HepG2 (cell line): ENCODE data around the gene MED13L. TPM values are rescaled to one million over a fixed set of nuclear protein-coding genes. Genes with fewer than 3 reads are reported as not detected.

Experiments
- ATAC-seq: fragments of 200-7000 bp; cut with Tn5 transposase; 3 replicates; pipeline ENCODE4 v1.9.1; 2020; ENCODE audit warnings: mild to moderate bottlenecking, moderate library complexity
- BruUV-seq: library from RNA; stranded (reverse); fragments of 400-500 nt; replicated peaks from 2 replicates; lab custom pipeline; 2021; lab: Mats Ljungman, UMichigan
- CTCF ChIA-PET: fragments of 300-600 bp; formaldehyde crosslinking; extraction: SDS; loops from one replicate; lab custom pipeline; 2021; ENCODE audit warnings: low total read pairs, inconsistent platforms, low intra/inter-chr PET ratio; lab: Yijun Ruan, JAX
- POLR2A ChIA-PET: fragments of 350-600 bp; sonication (Branson Sonifier 250); formaldehyde crosslinking; loops from one replicate; lab custom pipeline; 2020; ENCODE audit warnings: antibody characterized with exemption, inconsistent platforms; lab: Yijun Ruan, JAX
- DNase-seq: peaks from one replicate; pipeline ENCODE4 v3.0.0-alpha.2; 2015; ENCODE audit warnings: low spot score
- FAIRE-seq: peaks from 3 replicates; lab custom pipeline; 2011; peaks lifted over from hg19 to GRCh38; lab: Jason Lieb, UNC
- H2AFZ ChIP-seq: one replicate; pipeline ENCODE4 v1.6.1; 2011; ENCODE audit warnings: low read length, inconsistent platforms
- H3K27ac ChIP-seq: fragments of 300-600 bp; 3 replicates; pipeline ENCODE4 v1.8.0; 2011; ENCODE audit warnings: mixed run types, mild to moderate bottlenecking, mixed read lengths, low read length, inconsistent platforms; ENCODE audit not compliant: insufficient read depth; ENCODE audit errors: extremely low read length
- H3K27me3 ChIP-seq, 2 experiments: fragments of 200-600 bp in 1 of 2; 2 replicates in 1 of 2; 3 replicates in 1 of 2; pipeline versions ENCODE4 v1.6.0 to v1.8.0; 2011; ENCODE audit warnings: low read length in 2 of 2, mild to moderate bottlenecking in 2 of 2, moderate library complexity in 2 of 2, inconsistent platforms in 1 of 2; ENCODE audit not compliant: insufficient read depth in 2 of 2, control insufficient read depth in 1 of 2
- H3K36me3 ChIP-seq, 2 experiments: fragments of 200-600 bp in 1 of 2; replicated peaks in 1 of 2; 2 replicates in 1 of 2; 3 replicates in 1 of 2; pipeline versions ENCODE4 v1.5.1 to v1.8.0; 2011; ENCODE audit warnings: low read length in 2 of 2, inconsistent platforms in 1 of 2; ENCODE audit not compliant: insufficient read depth in 2 of 2, control insufficient read depth in 1 of 2
- H3K4me1 ChIP-seq: 2 replicates; pipeline ENCODE4 v1.5.1; 2012; ENCODE audit warnings: low read length, inconsistent platforms; ENCODE audit not compliant: insufficient read depth
- H3K4me2 ChIP-seq: 2 replicates; pipeline ENCODE4 v1.6.0; 2011; ENCODE audit warnings: low read depth, low read length, inconsistent platforms
- H3K4me3 ChIP-seq, 3 experiments: fragments of 200-600 bp in 1 of 3; sonication (generic), shearing (Covaris generic) in 1 of 3; replicated peaks in 1 of 3; 2 replicates each; pipeline ENCODE4 v1.5.1; 2011 to 2016; ENCODE audit warnings: low read length in 3 of 3, inconsistent platforms in 2 of 3, low read depth in 2 of 3, mild to moderate bottlenecking in 2 of 3, control low read depth in 1 of 3, mixed read lengths in 1 of 3; ENCODE audit not compliant: insufficient read depth in 1 of 3
- H3K79me2 ChIP-seq: one replicate; pipeline ENCODE4 v1.6.1; 2011; ENCODE audit warnings: low read length, inconsistent platforms; ENCODE audit not compliant: insufficient read depth
- H3K9ac ChIP-seq: 2 replicates; pipeline ENCODE4 v1.6.0; 2011; ENCODE audit warnings: mild to moderate bottlenecking, low read depth, low read length, inconsistent platforms; ENCODE audit not compliant: insufficient read depth
- H3K9me3 ChIP-seq: 2 replicates; pipeline ENCODE4 v1.5.1; 2012; ENCODE audit warnings: mild to moderate bottlenecking, low read length
- H4K20me1 ChIP-seq: 2 replicates; pipeline ENCODE4 v1.6.0; 2011; ENCODE audit warnings: inconsistent platforms, mild to moderate bottlenecking, low read length, moderate library complexity; ENCODE audit not compliant: insufficient read depth
- CREM ChIP-seq, 2 experiments: sonication (generic) in 1 of 2; formaldehyde crosslinking in 1 of 2; IDR thresholded peaks; 2 replicates each; pipeline versions ENCODE4 v1.4.0 to v1.6.1; 2016 to 2020; ENCODE audit warnings: antibody characterized with exemption in 1 of 2, mild to moderate bottlenecking in 1 of 2, missing genetic modification reagents in 1 of 2
- HOXA5 ChIP-seq: sonication (generic); formaldehyde crosslinking; IDR thresholded peaks from 2 replicates; pipeline ENCODE4 v1.4.0; 2020; ENCODE audit warnings: missing genetic modification reagents
- ZNF549 ChIP-seq: sonication (generic); formaldehyde crosslinking; IDR thresholded peaks from 2 replicates; pipeline ENCODE4 v1.5.0; 2020; ENCODE audit warnings: missing genetic modification reagents
- ZNF790 ChIP-seq: sonication (generic); formaldehyde crosslinking; IDR thresholded peaks from 2 replicates; pipeline ENCODE4 v1.8.0; 2022; ENCODE audit warnings: missing genetic modification reagents, mild to moderate bottlenecking, borderline replicate concordance
- WGBS: methylation state at CpG from one replicate; pipeline ENCODE4 v1.1.6; 2017; ENCODE audit warnings: low lambda C conversion rate; 5-methylcytosine and 5-hydroxymethylcytosine counted together
- in situ Hi-C: cut with HindIII; loops from 2 replicates; pipeline ENCODE4 v1.10.0; 2017; ENCODE audit warnings: low pct_unique_long_range_greater_than_20kb; ENCODE audit not compliant: extremely low pct_ligation_motif_present
- intact Hi-C: fragments of 100-400 bp; cut with micrococcal nuclease; formaldehyde crosslinking; loops from one replicate; pipeline ENCODE4 v1.10.0; 2022; ENCODE audit not compliant: unreplicated experiment
- polyA plus RNA-seq, 8 experiments: library from polyadenylated mRNA; depleted of rRNA in 3 of 8; stranded (reverse) in 7 of 8; unstranded in 1 of 8; fragments of >200 nt; fragmentation: Illumina TruSeq in 4 of 8; extraction: Trizol in 4 of 8; gene quantifications; 2 replicates each; pipeline versions ENCODE4 v1.2.1 to v1.2.3, GENCODE V29; 2011 to 2016; ENCODE audit warnings: low read depth in 4 of 8, missing spikeins in 1 of 8, mixed read lengths in 1 of 8; ENCODE audit not compliant: insufficient read depth in 1 of 8
- total RNA-seq, 5 experiments: library from RNA; depleted of rRNA; stranded (reverse); fragments of >200 nt; fragmentation: Illumina TruSeq; extraction: Trizol; gene quantifications; 2 replicates each; pipeline ENCODE4 v1.2.3, GENCODE V29; 2016; ENCODE audit warnings: low read depth in 1 of 5
- TF ChIP-seq, protein P1 (sequence below): sonication (generic); formaldehyde crosslinking; IDR thresholded peaks from 2 replicates; pipeline ENCODE4 v1.4.0; 2020; ENCODE audit warnings: missing genetic modification reagents
- TF ChIP-seq, protein P2 (sequence below): sonication (generic); formaldehyde crosslinking; IDR thresholded peaks from 2 replicates; pipeline ENCODE4 v1.4.0; 2020; ENCODE audit warnings: low read depth, mild to moderate bottlenecking, missing genetic modification reagents

The MED13L gene
- total and polyA plus RNA-seq, 2 of the 13 experiments (the other 11 are each of a cell fraction or from before 2014, with no cell fraction given) = 24.8 to 38.9 TPM

DNA sequence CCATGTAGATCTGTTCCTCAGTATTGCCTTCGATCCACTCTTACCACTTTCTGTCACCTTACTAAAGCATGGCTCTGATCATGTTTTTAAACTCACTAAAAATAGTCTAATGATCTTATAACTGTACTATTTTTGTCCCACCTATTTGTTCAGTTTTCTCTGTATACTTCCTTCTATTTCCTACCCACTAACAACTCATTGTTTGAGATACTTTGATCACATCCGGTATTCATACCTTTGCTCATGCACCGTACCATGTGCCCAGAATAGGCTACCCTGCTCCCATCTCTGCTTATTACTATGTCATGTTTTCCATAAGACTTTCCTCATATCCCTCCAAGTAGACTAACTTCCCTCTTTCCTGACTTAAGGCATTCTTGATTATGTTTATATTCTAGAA, 128.6 kb downstream of the MED13L start:
- no peak overlapping the region for H2AFZ ChIP-seq
- TF ChIP-seq HOXA5 (CRISPR knock-in tag) (no peak), ZNF790 (CRISPR knock-in tag) (no peak), CREM (IDR thresholded peaks at IDR 0.05) (no peak), CREM (CRISPR knock-in tag; IDR thresholded peaks at IDR 0.05) (no peak), ZNF549 (no peak)
- TF ChIP-seq, protein P1, sequence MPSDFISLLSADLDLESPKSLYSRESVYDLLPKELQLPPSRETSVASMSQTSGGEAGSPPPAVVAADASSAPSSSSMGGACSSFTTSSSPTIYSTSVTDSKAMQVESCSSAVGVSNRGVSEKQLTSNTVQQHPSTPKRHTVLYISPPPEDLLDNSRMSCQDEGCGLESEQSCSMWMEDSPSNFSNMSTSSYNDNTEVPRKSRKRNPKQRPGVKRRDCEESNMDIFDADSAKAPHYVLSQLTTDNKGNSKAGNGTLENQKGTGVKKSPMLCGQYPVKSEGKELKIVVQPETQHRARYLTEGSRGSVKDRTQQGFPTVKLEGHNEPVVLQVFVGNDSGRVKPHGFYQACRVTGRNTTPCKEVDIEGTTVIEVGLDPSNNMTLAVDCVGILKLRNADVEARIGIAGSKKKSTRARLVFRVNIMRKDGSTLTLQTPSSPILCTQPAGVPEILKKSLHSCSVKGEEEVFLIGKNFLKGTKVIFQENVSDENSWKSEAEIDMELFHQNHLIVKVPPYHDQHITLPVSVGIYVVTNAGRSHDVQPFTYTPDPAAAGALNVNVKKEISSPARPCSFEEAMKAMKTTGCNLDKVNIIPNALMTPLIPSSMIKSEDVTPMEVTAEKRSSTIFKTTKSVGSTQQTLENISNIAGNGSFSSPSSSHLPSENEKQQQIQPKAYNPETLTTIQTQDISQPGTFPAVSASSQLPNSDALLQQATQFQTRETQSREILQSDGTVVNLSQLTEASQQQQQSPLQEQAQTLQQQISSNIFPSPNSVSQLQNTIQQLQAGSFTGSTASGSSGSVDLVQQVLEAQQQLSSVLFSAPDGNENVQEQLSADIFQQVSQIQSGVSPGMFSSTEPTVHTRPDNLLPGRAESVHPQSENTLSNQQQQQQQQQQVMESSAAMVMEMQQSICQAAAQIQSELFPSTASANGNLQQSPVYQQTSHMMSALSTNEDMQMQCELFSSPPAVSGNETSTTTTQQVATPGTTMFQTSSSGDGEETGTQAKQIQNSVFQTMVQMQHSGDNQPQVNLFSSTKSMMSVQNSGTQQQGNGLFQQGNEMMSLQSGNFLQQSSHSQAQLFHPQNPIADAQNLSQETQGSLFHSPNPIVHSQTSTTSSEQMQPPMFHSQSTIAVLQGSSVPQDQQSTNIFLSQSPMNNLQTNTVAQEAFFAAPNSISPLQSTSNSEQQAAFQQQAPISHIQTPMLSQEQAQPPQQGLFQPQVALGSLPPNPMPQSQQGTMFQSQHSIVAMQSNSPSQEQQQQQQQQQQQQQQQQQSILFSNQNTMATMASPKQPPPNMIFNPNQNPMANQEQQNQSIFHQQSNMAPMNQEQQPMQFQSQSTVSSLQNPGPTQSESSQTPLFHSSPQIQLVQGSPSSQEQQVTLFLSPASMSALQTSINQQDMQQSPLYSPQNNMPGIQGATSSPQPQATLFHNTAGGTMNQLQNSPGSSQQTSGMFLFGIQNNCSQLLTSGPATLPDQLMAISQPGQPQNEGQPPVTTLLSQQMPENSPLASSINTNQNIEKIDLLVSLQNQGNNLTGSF = no peak
- TF ChIP-seq, protein P2, sequence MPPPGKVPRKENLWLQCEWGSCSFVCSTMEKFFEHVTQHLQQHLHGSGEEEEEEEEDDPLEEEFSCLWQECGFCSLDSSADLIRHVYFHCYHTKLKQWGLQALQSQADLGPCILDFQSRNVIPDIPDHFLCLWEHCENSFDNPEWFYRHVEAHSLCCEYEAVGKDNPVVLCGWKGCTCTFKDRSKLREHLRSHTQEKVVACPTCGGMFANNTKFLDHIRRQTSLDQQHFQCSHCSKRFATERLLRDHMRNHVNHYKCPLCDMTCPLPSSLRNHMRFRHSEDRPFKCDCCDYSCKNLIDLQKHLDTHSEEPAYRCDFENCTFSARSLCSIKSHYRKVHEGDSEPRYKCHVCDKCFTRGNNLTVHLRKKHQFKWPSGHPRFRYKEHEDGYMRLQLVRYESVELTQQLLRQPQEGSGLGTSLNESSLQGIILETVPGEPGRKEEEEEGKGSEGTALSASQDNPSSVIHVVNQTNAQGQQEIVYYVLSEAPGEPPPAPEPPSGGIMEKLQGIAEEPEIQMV (CRISPR knock-in tag) = no peak
- ATAC-seq (no peak), DNase-seq (no peak), FAIRE-seq (no peak)
- H4K20me1 ChIP-seq = no peaks in the 10 kb centered on the region; the same call in 1 of the 2 replicates
- H3K27ac ChIP-seq = no peak overlapping the region
- H3K4me1 ChIP-seq = peaks cover 25% of the 10 kb centered on the region
- intact Hi-C loops = no loop called here
- POLR2A ChIA-PET = no interaction called here
- BruUV-seq = no TSS peak
- 92% methylated on average over 3 of the region's 3 CpGs for WGBS
- in situ Hi-C loops = no loop called here
- H3K4me2 ChIP-seq = no peak overlapping the region
- no peaks in the 10 kb centered on the region for H3K36me3 ChIP-seq
- H3K9me3 ChIP-seq = no peaks in the 10 kb centered on the region
- no peak overlapping the region for H3K4me3 ChIP-seq
- CTCF ChIA-PET = no interaction called here
- H3K9ac ChIP-seq = no peak overlapping the region
- H3K27me3 ChIP-seq = no peaks in the 10 kb centered on the region
- H3K79me2 ChIP-seq = peaks cover 13% of the 10 kb centered on the region
